Activated T-cell treated with anti-CD3 and anti-CD28 coated beads for 48 hours (primary cell): ENCODE measurements around the gene EPHA3.

Experiments
- DNase-seq: peaks from one replicate; pipeline ENCODE4 v3.0.0-alpha.2; 2020; ENCODE audit warnings: low read depth

EPHA3 gene

GRCh38 chr3:89232155-89232554 is 124.7 kb downstream of the EPHA3 start:
- DNase-seq: no peak

GRCh38 chr3:89234620-89235019 is 127.2 kb downstream of the EPHA3 start:
- DNase-seq: no peak

- no peak for DNase-seq
Observed at GRCh38 chr3:89238846-89239245, 131.4 kb downstream of the EPHA3 start.

- no peak for DNase-seq
Observed at GRCh38 chr3:89239774-89240173, 132.4 kb downstream of the EPHA3 start.

GRCh38 chr3:89245612-89246011 is 138.2 kb downstream of the EPHA3 start:
- DNase-seq: no peak

- no peak for DNase-seq
Observed at GRCh38 chr3:89246326-89246725, 138.9 kb downstream of the EPHA3 start.

- no peak for DNase-seq
Observed at GRCh38 chr3:89250742-89251141, 143.3 kb downstream of the EPHA3 start.

- no peak for DNase-seq
Observed at GRCh38 chr3:89252016-89252415, 144.6 kb downstream of the EPHA3 start.

GRCh38 chr3:89252860-89253259 is 145.4 kb downstream of the EPHA3 start:
- no peak for DNase-seq

GRCh38 chr3:89256395-89256794 is 149.0 kb downstream of the EPHA3 start:
- DNase-seq: no peak

- DNase-seq: no peak
Observed at GRCh38 chr3:89256882-89257281, 149.5 kb downstream of the EPHA3 start.

- DNase-seq: no peak
Observed at GRCh38 chr3:89260721-89261120, 153.3 kb downstream of the EPHA3 start.

- DNase-seq: no peak
Observed at GRCh38 chr3:89261673-89262072, 154.3 kb downstream of the EPHA3 start.

GRCh38 chr3:89262309-89262929 is 155.0 kb downstream of the EPHA3 start:
- DNase-seq: no peak

- no peak for DNase-seq
Observed at GRCh38 chr3:89264037-89264560, 156.7 kb downstream of the EPHA3 start.

- no peak for DNase-seq
Observed at GRCh38 chr3:89266074-89266473, 158.7 kb downstream of the EPHA3 start.

- no peak for DNase-seq
Observed at GRCh38 chr3:89268059-89268458, 160.6 kb downstream of the EPHA3 start.

GRCh38 chr3:89270201-89270600 is 162.8 kb downstream of the EPHA3 start:
- no peak for DNase-seq

GRCh38 chr3:89275001-89275400 is 167.6 kb downstream of the EPHA3 start:
- DNase-seq: no peak

- no peak for DNase-seq
Observed at GRCh38 chr3:89276116-89276515, 168.7 kb downstream of the EPHA3 start.

GRCh38 chr3:89278302-89279025 is 171.0 kb downstream of the EPHA3 start:
- no peak for DNase-seq

- no peak for DNase-seq
Observed at GRCh38 chr3:89280301-89280700, 172.9 kb downstream of the EPHA3 start.

- no peak for DNase-seq
Observed at GRCh38 chr3:89280822-89281365, 173.5 kb downstream of the EPHA3 start.
